Calu3 (cell line): ENCODE results near the gene PKIG. TPM values are rescaled to one million over a fixed set of nuclear protein-coding genes. Genes with fewer than 3 reads are reported as not detected.
"Not testable (repeated sequence)": the region's sequence is repeated elsewhere in the genome, so short reads cannot be mapped to it uniquely, and the experiment has no call there.

ENCODE experiments used
- BruUV-seq: library from RNA; stranded (reverse); fragments of 400-500 nt; replicated peaks from 2 replicates; lab custom pipeline; 2021; lab: Mats Ljungman, UMichigan
- CTCF ChIA-PET: fragments of 300-600 bp; sonication (Branson Sonifier 250); formaldehyde crosslinking; loops from one replicate; lab custom pipeline; 2022; ENCODE audit warnings: antibody characterized with exemption; lab: Charles Lee
- DNase-seq: peaks from one replicate; pipeline ENCODE4 v3.0.0; 2022
- H3K27ac Mint-ChIP-seq: one replicate; pipeline ENCODE4 v1.8.0; 2022; ENCODE audit warnings: mixed read lengths; ENCODE audit not compliant: unreplicated experiment
- H3K27me3 Mint-ChIP-seq: one replicate; pipeline ENCODE4 v1.8.0; 2022; ENCODE audit warnings: mixed read lengths; ENCODE audit not compliant: unreplicated experiment
- H3K36me3 Mint-ChIP-seq: one replicate; pipeline ENCODE4 v1.8.0; 2022; ENCODE audit warnings: mild to moderate bottlenecking, moderate library complexity, mixed read lengths; ENCODE audit not compliant: insufficient read depth, unreplicated experiment
- H3K4me1 Mint-ChIP-seq: one replicate; pipeline ENCODE4 v1.8.0; 2022; ENCODE audit warnings: mild to moderate bottlenecking, low read depth, mixed read lengths; ENCODE audit not compliant: unreplicated experiment
- H3K4me3 Mint-ChIP-seq: one replicate; pipeline ENCODE4 v1.8.0; 2022; ENCODE audit warnings: mild to moderate bottlenecking, low read depth, moderate library complexity, mixed read lengths; ENCODE audit not compliant: unreplicated experiment
- H3K9me3 Mint-ChIP-seq: one replicate; pipeline ENCODE4 v1.8.0; 2022; ENCODE audit warnings: low read depth, mixed read lengths; ENCODE audit not compliant: unreplicated experiment
- intact Hi-C: fragments of 100-400 bp; cut with micrococcal nuclease; formaldehyde crosslinking; loops from one replicate; pipeline ENCODE4 v1.10.0; 2022; ENCODE audit not compliant: unreplicated experiment
- total RNA-seq: library from RNA; stranded (reverse); gene quantifications from 2 replicates; pipeline ENCODE4 v1.2.3, GENCODE V29; 2022
- TF ChIP-seq, protein P1 (sequence below): fragments of 200-600 bp; IDR thresholded peaks from one replicate; pipeline ENCODE4 v1.8.0; 2022; ENCODE audit warnings: antibody characterized with exemption; ENCODE audit not compliant: unreplicated experiment

Gene PKIG
- total RNA-seq, 1 experiment from 2014 or later: 6.6 TPM

DNA sequence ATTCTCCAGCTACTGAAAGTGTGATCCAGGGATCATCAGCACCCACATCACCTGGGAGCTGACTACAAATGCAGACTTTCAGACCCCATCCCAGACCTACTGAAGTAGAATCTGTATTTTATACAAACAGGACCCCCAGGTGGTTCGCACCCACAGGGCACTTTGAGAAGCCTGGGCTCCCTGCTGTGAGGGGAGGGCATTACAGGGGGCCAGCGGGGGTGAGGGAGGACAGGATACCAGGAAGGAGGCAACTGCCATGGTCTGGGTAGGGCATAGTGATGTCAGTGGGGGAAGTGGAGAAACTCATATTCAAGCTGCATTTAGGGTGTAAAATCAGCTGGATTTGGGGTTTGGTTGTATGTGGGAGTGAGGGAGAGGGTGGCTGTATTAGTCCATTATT lies 71.2 kb downstream of the PKIG start:
- no peak overlapping the region for H3K27ac Mint-ChIP-seq
- DNase-seq: no peak
- no peak overlapping the region for H3K4me3 Mint-ChIP-seq
- H3K27me3 Mint-ChIP-seq: peaks cover 66% of the 10 kb centered on the region
- TF ChIP-seq, protein P1, sequence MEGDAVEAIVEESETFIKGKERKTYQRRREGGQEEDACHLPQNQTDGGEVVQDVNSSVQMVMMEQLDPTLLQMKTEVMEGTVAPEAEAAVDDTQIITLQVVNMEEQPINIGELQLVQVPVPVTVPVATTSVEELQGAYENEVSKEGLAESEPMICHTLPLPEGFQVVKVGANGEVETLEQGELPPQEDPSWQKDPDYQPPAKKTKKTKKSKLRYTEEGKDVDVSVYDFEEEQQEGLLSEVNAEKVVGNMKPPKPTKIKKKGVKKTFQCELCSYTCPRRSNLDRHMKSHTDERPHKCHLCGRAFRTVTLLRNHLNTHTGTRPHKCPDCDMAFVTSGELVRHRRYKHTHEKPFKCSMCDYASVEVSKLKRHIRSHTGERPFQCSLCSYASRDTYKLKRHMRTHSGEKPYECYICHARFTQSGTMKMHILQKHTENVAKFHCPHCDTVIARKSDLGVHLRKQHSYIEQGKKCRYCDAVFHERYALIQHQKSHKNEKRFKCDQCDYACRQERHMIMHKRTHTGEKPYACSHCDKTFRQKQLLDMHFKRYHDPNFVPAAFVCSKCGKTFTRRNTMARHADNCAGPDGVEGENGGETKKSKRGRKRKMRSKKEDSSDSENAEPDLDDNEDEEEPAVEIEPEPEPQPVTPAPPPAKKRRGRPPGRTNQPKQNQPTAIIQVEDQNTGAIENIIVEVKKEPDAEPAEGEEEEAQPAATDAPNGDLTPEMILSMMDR: no peak
- intact Hi-C loops: no loop called here
- CTCF ChIA-PET: interaction anchor here (0.8 to 0.9 kb wide), 2 partner anchors 11 to 26 kb away, joined by 3 read pairs; no protein-coding TSS in a partner anchor
- peaks cover 15% of the 10 kb centered on the region for H3K36me3 Mint-ChIP-seq
- peaks cover 2% of the 10 kb centered on the region for H3K9me3 Mint-ChIP-seq
- no peaks in the 10 kb centered on the region for H3K4me1 Mint-ChIP-seq
- no TSS peak for BruUV-seq

DNA sequence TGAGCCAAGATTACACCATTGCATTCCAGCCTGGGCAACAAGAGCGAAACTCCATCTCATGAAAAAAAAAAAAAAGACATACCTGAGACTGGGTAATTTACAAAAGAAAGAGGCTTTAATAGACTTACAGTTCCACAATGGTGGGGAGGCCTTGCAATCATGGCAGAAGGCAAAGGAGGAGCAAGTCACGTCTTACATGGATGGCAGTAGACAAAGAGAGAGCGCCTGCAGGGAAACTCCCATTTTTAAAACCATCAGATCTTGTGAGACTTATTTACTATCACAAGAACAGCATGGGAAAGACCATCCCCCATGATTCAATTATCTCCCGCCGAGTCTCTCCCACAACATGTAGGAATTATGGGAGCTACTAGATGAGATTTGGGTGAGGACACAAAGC lies 71.8 kb downstream of the PKIG start:
- Mint-ChIP-seq H3K36me3 (peaks cover 15% of the 10 kb centered on the region), H3K27me3 (peaks cover 72% of the 10 kb centered on the region)
- H3K9me3 Mint-ChIP-seq, BruUV-seq, H3K4me3 Mint-ChIP-seq, DNase-seq, CTCF ChIA-PET, H3K4me1 Mint-ChIP-seq, intact Hi-C loops, H3K27ac Mint-ChIP-seq: not testable (repeated sequence)

DNA sequence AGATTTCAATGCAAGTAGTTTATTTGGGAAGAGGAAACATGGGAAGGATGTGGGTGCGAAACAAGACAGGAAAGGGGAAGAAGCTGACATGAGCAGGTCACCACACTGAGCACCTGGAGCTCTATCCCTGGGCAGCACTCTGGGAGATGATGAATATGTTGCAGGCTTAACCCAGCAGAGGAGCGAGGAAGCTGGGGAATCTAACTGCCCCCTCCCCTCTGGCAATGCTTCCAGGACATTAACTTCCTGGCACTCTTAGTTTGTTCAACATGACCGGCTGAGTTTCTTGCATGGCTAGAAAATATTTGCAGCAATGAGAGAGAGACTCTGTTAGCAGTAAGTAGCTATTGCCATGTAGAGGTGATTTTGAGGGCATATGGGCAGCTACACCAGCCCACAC lies 74.1 kb downstream of the PKIG start:
- BruUV-seq: no TSS peak
- Mint-ChIP-seq H3K9me3 (peaks cover 2% of the 10 kb centered on the region), H3K36me3 (peaks cover 13% of the 10 kb centered on the region), H3K27me3 (peaks cover 93% of the 10 kb centered on the region), H3K27ac (no peak overlapping the region), H3K4me1 (no peaks in the 10 kb centered on the region), H3K4me3 (no peak overlapping the region)
- intact Hi-C loops: no loop called here
- TF ChIP-seq, protein P1: no peak
- no peak for DNase-seq
- CTCF ChIA-PET: no interaction called here

DNA sequence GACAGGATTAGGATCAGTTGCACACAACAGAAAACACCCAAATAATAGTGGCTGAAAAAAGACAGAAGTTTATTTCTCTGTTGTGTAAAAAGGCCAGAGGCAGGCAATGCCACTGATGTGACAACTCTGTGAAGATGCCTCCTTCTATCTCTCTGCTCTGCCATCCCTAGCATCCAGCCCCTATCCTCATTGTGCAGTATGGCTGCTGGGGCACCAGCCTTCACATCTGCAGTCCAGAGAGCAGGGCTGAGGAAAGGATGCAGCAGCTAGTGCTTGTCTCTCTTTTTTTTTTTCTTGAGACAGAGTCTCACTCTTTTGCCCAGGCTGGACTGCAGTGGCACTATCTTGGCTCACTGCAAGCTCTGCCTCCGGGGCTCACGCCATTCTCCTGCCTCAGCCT lies 75.5 kb downstream of the PKIG start:
- CTCF ChIA-PET: no interaction called here
- TF ChIP-seq, protein P1: no peak
- Mint-ChIP-seq H3K4me1 (no peaks in the 10 kb centered on the region), H3K36me3 (no peaks in the 10 kb centered on the region), H3K27me3 (peaks cover 86% of the 10 kb centered on the region), H3K4me3 (no peak overlapping the region), H3K27ac (no peak overlapping the region), H3K9me3 (peaks cover 2% of the 10 kb centered on the region)
- DNase-seq: no peak
- BruUV-seq: no TSS peak
- intact Hi-C loops: no loop called here

DNA sequence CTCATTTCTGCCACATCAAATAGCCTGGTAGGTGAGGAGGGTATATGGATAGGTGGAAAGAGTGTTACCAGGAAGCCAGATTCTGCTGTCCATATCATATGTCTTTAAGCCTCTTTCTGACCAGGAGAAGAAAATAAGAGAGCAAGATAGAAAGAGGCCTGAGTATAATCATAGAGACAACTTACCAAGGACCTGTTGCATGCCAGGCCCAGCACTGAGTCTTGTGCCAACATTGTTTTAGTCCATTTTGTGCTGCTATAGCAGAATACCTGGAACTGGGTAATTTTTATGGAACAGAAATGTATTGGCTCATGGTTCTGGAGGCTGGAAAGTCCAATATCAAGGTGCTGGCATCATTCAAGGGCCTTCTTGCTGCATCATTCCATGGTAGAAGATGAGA lies 76.4 kb downstream of the PKIG start:
- no peaks in the 10 kb centered on the region for H3K36me3 Mint-ChIP-seq
- no TSS peak for BruUV-seq
- TF ChIP-seq, protein P1: no peak

More for the DNA sequence above, 76.4 kb downstream of the PKIG start:
- H3K27ac Mint-ChIP-seq: no peak overlapping the region
- H3K27me3 Mint-ChIP-seq: peaks cover 86% of the 10 kb centered on the region
- DNase-seq: no peak
- CTCF ChIA-PET: no interaction called here
- H3K4me3 Mint-ChIP-seq: no peak overlapping the region
- H3K4me1 Mint-ChIP-seq: no peaks in the 10 kb centered on the region
- H3K9me3 Mint-ChIP-seq: peaks cover 2% of the 10 kb centered on the region
- intact Hi-C loops: no loop called here
